OCI-LY3 (cell line): ENCODE data around the gene CEP55.

Source experiments
- EZH2phosphoT487 ChIP-seq: fragments of 200-600 bp; shearing (Covaris generic); IDR thresholded peaks from 2 replicates; pipeline ENCODE4 v1.6.1; 2018; ENCODE audit warnings: antibody characterized with exemption, mixed run types, low read depth
- TF ChIP-seq, protein P1 (sequence below): fragments of 200-600, 300-600 bp; sonication (generic); IDR thresholded peaks from 2 replicates; pipeline ENCODE4 v1.5.1; 2014; ENCODE audit warnings: antibody characterized with exemption, low read length, low read depth

DNA sequence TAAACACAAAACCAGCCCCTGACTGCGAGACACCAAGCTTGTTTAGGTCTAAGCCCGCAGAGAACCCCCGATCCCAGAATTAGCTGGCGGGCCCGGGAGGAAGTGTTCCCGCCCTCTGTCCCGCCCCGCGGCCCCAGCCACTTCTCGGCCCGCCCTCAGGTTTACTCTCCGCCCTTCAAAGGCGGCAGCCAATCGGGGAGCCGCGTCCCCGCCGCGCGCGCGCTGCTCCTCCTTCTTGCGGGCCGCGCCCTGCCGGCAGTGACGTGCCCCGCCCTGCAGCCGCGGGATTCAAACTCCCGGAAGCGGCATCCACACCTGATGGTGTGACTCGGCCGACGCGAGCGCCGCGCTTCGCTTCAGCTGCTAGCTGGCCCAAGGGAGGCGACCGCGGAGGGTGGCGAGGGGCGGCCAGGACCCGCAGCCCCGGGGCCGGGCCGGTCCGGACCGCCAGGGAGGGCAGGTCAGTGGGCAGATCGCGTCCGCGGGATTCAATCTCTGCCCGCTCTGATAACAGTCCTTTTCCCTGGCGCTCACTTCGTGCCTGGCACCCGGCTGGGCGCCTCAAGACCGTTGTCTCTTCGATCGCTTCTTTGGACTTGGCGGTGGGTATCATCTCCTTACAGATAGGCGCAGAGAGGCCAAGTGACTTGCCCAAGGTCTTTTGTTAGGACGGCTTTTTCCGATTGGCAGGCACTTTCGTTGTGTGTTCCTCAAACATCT lies at the start of gene CEP55:
- TF ChIP-seq, protein P1, sequence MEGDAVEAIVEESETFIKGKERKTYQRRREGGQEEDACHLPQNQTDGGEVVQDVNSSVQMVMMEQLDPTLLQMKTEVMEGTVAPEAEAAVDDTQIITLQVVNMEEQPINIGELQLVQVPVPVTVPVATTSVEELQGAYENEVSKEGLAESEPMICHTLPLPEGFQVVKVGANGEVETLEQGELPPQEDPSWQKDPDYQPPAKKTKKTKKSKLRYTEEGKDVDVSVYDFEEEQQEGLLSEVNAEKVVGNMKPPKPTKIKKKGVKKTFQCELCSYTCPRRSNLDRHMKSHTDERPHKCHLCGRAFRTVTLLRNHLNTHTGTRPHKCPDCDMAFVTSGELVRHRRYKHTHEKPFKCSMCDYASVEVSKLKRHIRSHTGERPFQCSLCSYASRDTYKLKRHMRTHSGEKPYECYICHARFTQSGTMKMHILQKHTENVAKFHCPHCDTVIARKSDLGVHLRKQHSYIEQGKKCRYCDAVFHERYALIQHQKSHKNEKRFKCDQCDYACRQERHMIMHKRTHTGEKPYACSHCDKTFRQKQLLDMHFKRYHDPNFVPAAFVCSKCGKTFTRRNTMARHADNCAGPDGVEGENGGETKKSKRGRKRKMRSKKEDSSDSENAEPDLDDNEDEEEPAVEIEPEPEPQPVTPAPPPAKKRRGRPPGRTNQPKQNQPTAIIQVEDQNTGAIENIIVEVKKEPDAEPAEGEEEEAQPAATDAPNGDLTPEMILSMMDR: no peak
- no peak for TF ChIP-seq EZH2phosphoT487
